ENCODE results near the gene PDZRN4.

PDZRN4 gene

GRCh38 chr12:41356181-41356580, 168.1 kb downstream of the PDZRN4 start:
- no peak for TF ChIP-seq CTCF (IDR thresholded peaks at IDR 0.05)

DNA sequence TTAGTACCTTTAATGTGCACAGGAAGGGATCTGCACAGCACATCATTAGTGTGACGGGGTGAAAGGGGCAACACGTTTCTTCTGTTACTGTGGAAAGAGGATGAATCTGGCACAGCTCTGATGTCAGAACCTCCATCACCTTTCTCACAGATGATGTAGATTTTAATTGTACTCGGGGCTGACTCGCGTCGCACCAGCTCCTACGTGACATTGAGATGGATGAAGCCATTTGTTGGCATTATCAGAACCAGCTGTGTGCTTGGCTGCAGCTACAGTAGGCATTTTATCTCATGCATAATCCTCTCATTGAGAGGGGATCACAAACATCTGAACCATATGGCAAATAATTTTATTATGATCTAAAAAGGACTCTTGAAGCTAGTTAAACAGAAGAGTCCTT, 173.6 kb downstream of the PDZRN4 start:
- no peak for TF ChIP-seq CTCF (IDR thresholded peaks at IDR 0.05)

DNA sequence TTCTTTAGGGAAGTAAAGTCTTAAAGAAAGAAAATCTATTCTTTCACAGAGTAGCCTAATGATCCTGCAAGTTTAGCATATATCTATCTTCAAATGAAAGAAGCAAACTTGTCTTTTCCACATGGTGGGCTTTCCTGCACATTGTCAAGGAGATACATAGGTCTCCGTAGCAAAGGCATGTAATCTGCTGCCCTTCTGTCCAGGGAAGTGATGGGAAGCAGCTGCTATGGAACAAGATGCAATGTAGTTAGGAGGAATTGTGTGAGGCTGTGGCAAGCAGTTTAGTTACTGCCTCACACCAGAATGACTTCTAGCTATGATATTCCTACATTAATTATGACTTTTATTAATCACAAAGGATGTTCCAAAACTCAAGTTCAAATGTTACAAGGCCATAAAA, 174.4 kb downstream of the PDZRN4 start:
- no peak for TF ChIP-seq CTCF (IDR thresholded peaks at IDR 0.05)

DNA sequence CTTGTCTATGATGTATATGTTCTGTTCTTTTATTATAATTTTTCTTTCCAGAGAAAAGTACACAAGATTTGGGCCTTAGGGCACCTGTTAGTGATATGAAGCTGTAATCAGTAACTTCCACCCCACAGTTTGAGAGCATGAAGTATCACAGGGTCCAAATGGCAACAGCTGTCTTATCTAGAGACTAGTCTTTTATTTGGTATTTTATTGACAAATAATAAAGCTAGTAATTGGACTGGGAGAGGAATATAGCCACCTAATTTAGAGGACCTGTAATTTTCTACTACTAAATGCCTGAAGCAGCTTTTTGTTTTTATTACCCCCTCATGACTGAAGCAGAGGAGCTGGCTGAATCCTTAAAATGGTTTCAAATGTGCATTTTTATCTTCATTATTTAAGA, 174.8 kb downstream of the PDZRN4 start:
- TF ChIP-seq CTCF (IDR thresholded peaks at IDR 0.05): no peak

- no peak for TF ChIP-seq CTCF (IDR thresholded peaks at IDR 0.05)
These were observed 176.1 kb downstream of the PDZRN4 start for GRCh38 chr12:41364211-41364610.

- TF ChIP-seq CTCF (IDR thresholded peaks at IDR 0.05): no peak
These were observed 177.6 kb downstream of the PDZRN4 start for GRCh38 chr12:41365653-41366171.

DNA sequence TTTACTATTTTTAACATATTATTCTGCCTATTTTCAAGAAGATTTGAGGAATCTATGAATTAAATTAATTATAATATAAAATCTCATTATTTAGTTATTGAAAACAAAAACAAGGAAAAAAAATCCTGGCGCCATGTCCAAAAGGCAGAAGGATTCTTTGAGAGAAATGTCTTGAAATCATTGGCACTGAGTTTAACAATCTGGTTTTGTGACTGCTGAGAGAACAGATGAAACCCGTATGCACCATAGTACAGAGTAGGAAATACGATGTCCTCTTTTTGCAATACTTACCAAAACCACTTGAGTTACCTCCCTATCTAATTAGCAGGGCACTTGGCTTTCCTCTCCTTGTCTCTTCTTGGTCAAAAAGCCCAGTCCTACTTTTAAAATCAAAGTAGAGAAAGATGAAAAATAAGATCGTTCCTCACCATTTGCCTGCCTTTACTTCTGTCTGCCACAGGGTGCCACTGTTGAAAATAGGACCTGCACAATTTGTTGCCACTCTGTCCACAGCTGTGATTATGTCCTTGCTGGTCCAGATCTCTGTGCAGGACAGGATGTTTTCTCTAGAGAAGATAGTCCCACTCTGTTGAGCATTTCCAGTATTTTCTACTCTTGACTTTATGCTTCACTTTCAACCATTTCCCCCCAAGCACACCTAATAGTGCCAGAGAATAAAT, 179.7 kb downstream of the PDZRN4 start:
- TF ChIP-seq CTCF (IDR thresholded peaks at IDR 0.05): peak; percentile 43

DNA sequence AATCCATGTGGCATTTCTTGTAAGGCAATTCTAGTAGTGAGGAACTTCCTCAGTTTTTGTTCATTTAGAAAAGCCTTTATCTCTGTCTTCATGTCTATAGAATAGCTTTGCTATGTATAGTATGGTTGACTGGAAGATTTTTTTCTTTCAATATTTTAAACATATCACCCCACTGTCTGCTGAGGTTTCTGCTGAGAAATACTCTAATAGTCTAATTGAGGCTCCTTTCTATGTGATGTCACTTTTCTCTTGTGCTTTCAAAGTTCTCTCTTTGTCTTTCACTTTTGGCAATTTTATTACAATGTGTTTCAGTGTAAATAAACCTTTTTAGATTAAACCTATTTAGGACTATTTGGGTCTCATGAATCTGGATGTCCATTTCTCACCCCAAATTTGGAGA, 192.8 kb downstream of the PDZRN4 start:
- no peak for TF ChIP-seq CTCF (IDR thresholded peaks at IDR 0.05)

Data from LNCAP (cell line).